ENCODE measurements around the gene SORCS2. TPM values are rescaled to one million over a fixed set of nuclear protein-coding genes. Genes with fewer than 3 reads are reported as not detected.

The SORCS2 gene
- total RNA-seq, 4 donors from 2014 or later, result 0.26 to 17.1 (median 2.9) TPM

DNA sequence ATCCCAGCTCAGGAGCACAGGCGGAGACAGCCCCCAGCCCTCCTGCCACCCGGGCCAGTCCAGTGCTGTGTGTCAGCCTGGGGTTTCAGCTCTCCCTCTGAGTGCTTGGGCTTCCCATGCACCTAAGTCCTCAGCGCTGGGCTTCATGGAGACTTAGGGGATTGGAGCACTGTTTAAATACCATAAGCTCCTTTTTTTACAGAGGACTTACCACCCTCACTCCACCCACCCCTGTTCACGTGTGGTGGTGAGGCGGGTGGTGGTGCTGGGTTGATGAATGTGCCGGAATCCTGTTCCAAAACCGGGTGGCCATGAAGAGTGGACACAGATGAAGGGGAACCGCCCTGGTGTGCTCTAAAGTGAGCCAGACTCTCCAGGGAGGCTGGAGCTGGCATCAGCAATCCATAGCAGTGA, 175.5 kb downstream of the SORCS2 start:
- intact Hi-C loops (cut with DNase I; ENCODE audit: low total_unique reads), result no loop called here
- Histone ChIP-seq H3K27ac (no peak overlapping the region), H3K27me3 (no peaks in the 10 kb centered on the region), H3K36me3 (no peaks in the 10 kb centered on the region), H3K9me3 (no peaks in the 10 kb centered on the region), H3K4me3 (no peak overlapping the region), H3K4me1 (no peaks in the 10 kb centered on the region)
- no peak for DNase-seq
- TF ChIP-seq, protein P1, sequence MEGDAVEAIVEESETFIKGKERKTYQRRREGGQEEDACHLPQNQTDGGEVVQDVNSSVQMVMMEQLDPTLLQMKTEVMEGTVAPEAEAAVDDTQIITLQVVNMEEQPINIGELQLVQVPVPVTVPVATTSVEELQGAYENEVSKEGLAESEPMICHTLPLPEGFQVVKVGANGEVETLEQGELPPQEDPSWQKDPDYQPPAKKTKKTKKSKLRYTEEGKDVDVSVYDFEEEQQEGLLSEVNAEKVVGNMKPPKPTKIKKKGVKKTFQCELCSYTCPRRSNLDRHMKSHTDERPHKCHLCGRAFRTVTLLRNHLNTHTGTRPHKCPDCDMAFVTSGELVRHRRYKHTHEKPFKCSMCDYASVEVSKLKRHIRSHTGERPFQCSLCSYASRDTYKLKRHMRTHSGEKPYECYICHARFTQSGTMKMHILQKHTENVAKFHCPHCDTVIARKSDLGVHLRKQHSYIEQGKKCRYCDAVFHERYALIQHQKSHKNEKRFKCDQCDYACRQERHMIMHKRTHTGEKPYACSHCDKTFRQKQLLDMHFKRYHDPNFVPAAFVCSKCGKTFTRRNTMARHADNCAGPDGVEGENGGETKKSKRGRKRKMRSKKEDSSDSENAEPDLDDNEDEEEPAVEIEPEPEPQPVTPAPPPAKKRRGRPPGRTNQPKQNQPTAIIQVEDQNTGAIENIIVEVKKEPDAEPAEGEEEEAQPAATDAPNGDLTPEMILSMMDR (IDR thresholded peaks at IDR 0.05), result no peak
- TF ChIP-seq POLR2A (IDR thresholded peaks at IDR 0.05), result no peak

DNA sequence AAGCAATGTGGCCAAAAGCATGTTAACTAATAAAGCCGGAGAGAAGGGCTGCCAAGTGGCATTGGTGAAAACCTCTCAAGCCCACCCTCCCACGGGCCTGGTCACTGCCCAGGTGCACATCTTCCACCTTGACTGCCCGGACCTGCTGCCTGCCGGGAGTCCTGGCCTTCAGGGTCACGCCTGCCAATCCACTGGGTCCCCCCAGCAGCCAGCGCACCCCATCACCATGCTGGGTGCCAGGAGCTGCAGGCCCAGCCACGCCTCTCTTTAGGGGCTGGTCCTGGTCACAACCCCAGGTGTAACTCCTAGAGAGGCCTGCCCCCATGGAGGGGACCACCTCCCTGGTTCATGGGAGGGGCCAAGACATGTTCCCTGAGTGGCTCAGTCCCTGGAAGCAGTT, 176.0 kb downstream of the SORCS2 start:
- no peak for DNase-seq
- TF ChIP-seq POLR2A (IDR thresholded peaks at IDR 0.05), result no peak
- TF ChIP-seq, protein P1 (IDR thresholded peaks at IDR 0.05), result no peak
- intact Hi-C loops (cut with DNase I; ENCODE audit: low total_unique reads), result no loop called here

DNA sequence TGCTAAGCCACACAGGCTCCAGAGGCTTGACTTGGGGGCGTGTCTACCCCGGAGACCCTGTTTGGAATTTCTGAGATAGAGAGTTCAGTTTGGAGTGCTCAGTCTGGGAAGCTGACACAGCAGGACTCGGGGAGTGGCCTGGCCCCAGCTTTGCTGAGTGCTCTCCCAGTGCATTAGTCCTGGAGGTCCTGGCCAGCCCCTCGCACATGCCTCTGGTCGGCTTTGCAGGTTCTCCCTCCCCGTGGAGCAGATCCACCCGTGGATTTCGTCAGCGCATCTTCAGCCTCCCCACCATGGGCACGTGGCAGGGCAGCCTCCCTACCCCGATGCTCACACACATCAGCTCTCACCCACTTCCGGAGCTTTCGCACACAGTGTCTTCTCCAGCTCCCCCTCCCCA, 177.2 kb downstream of the SORCS2 start:
- DNase-seq, result no peak
- H3K4me1 ChIP-seq, result no peaks in the 10 kb centered on the region
- no peak overlapping the region for H3K27ac ChIP-seq
- H3K4me3 ChIP-seq, result no peak overlapping the region
- TF ChIP-seq POLR2A (IDR thresholded peaks at IDR 0.05), result no peak
- TF ChIP-seq, protein P1 (IDR thresholded peaks at IDR 0.05), result no peak
- no peaks in the 10 kb centered on the region for H3K36me3 ChIP-seq
- no peaks in the 10 kb centered on the region for H3K9me3 ChIP-seq
- intact Hi-C loops (cut with DNase I; ENCODE audit: low total_unique reads), result no loop called here
- no peaks in the 10 kb centered on the region for H3K27me3 ChIP-seq

More for the DNA sequence above, 176.0 kb downstream of the SORCS2 start:
- Histone ChIP-seq H3K27me3 (no peaks in the 10 kb centered on the region), H3K4me1 (no peaks in the 10 kb centered on the region), H3K4me3 (no peak overlapping the region), H3K27ac (no peak overlapping the region), H3K9me3 (no peaks in the 10 kb centered on the region), H3K36me3 (no peaks in the 10 kb centered on the region)

DNA sequence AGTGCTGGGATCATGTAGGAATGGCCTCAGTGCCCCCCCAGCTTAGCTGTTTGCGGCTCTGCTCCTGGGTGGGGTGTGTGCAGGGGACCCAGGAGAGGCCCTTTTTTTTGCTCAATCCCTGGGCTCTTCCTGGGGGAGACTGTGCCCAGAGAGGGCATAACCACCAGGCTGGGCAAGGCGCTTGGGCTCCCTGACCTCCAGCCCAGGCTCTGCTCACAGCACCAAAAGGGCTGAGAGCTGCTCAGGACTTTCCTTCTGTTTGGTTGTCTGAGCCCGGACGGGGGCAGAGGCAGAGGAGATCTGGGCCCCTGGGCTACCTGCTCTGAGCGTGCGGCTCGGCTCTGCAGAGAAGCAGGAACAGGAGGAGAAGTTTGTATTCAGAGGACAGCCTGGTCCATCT, 177.7 kb downstream of the SORCS2 start:
- Histone ChIP-seq H3K9me3 (no peaks in the 10 kb centered on the region), H3K4me1 (no peaks in the 10 kb centered on the region), H3K36me3 (no peaks in the 10 kb centered on the region), H3K4me3 (no peak overlapping the region), H3K27me3 (no peaks in the 10 kb centered on the region), H3K27ac (no peak overlapping the region)
- intact Hi-C loops (cut with DNase I; ENCODE audit: low total_unique reads), result no loop called here
- no peak for DNase-seq
- no peak for TF ChIP-seq POLR2A (IDR thresholded peaks at IDR 0.05)
- TF ChIP-seq, protein P1 (IDR thresholded peaks at IDR 0.05), result no peak

DNA sequence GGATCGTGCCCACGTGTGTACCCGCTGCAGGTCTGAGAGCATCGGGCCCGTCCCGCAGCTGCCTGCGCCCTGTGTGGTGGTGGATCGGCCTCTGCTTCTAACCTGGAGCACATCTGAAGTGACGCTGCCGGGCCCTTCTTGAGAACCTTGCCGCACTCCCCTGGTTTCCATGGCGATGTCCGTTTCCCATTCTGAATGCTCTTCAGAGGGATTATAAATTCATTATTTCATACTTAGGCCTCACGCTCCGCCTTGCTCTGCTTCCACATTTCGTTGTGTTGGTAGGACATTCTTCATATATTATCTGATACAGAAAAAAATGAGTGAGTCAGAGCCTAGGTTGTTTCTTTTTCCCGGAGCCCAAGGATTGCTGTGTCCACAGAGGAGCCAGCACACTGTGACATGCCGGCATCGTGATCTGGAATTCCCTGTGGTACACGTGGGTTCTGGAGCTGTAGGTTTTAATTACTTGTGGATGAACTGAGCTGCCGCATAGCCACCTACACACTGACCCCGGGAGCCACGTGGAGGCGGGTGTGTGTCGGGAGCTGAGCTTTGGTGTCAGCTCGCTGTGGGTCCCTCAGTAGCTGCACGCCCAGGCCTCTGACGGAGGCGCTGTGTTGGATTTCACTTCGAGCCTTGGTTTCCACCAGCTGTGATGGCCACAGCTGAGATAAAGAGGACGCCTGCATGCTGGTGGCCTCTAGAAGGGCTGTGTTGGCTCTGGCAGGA, 179.0 kb downstream of the SORCS2 start:
- Histone ChIP-seq H3K27ac (no peak overlapping the region), H3K4me1 (no peaks in the 10 kb centered on the region)

More for the DNA sequence above, 179.0 kb downstream of the SORCS2 start:
- intact Hi-C loops (cut with DNase I; ENCODE audit: low total_unique reads), result no loop called here
- TF ChIP-seq POLR2A (IDR thresholded peaks at IDR 0.05), result no peak
- TF ChIP-seq, protein P1 (IDR thresholded peaks at IDR 0.05), result no peak
- Histone ChIP-seq H3K4me3 (no peak overlapping the region), H3K36me3 (no peaks in the 10 kb centered on the region), H3K9me3 (no peaks in the 10 kb centered on the region), H3K27me3 (no peaks in the 10 kb centered on the region)
- no peak for DNase-seq

Measured in uterus (tissue), 4 donors.